Measurements from ENCODE around the gene SLC38A3. TPM values are rescaled to one million over a fixed set of nuclear protein-coding genes. Genes with fewer than 3 reads are reported as not detected.
A peak's percentile ranks its signal among the peaks of the same experiment; 100 is the strongest.

The SLC38A3 gene
- total and polyA plus RNA-seq, 9 of the 15 experiments (the other 6 are each of a cell fraction or from before 2014, with no cell fraction given), result 0.09 to 0.38 (median 0.16) TPM; not detected in 6

DNA sequence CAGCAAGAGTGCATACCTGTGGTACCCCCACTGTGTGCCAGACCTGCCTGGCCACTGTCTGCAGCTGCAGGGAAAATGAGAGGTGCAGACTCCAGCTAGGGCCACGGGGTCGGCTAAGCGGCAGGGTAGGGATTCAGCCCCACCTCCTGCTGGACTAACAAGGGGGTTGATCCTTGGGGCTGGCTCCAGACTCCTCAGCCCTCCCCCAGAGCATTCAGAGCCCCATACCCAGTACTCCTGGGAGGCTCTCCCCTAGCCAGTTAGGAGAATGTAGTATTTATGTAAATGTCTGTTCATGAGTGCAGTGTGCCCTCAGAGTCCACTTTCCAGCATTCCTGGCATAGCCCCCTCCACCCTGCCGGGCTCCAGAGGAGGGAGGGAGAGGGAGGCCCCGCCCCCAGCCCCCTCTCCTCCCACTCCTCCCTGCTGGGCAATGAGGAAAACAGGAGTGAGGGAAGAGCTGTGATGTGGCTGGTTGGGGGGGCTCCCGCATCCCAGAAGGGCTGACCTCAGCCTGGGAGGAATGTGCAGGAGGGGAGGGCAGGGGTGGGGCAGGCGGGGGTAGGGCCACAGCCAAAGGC, 59.4 kb downstream of the SLC38A3 start:
- peak in 2 of 4 experiments; percentile 43 to 47 for DNase-seq (ENCODE audit: extremely low read depth in 1 of 4, low spot score in 3 of 4)
- H3K36me3 ChIP-seq (ENCODE audit: control insufficient read depth, insufficient read depth, low read length), result no peaks in the 10 kb centered on the region
- 17% methylated on average over 4 of the region's 7 CpGs for WGBS (ENCODE audit: insufficient coverage, low coverage, missing lambda C conversion rate)
- intact Hi-C loops (cut with micrococcal nuclease) (no loop called here), in situ Hi-C loops (cut with MboI) (no loop called here)
- peaks cover 3% of the 10 kb centered on the region; the same call in 1 of the 3 replicates for H3K79me2 ChIP-seq (ENCODE audit: control insufficient read depth, insufficient read depth, low read length)
- peaks cover 6 to 51% of the 10 kb centered on the region in 2 experiments; a peak in 4 of 5 replicates for H3K4me1 ChIP-seq (replicated peaks in 1 of 2; ENCODE audit: control insufficient read depth in 2 of 2, insufficient read depth in 2 of 2, low read length in 2 of 2)
- no peaks in the 10 kb centered on the region for H3K9me3 ChIP-seq (replicated peaks; ENCODE audit: control insufficient read depth, insufficient read depth, low read depth, low read length)
- FAIRE-seq, result no peak
- ChIA-PET CTCF (ENCODE audit: low intra/inter-chr PET ratio) (no interaction called here), POLR2A (interaction anchor here (0.6 to 1.5 kb wide), 4 partner anchors 14 to 335 kb away, joined by 3 read pairs; no protein-coding TSS in a partner anchor)
- TF ChIP-seq, protein P1, sequence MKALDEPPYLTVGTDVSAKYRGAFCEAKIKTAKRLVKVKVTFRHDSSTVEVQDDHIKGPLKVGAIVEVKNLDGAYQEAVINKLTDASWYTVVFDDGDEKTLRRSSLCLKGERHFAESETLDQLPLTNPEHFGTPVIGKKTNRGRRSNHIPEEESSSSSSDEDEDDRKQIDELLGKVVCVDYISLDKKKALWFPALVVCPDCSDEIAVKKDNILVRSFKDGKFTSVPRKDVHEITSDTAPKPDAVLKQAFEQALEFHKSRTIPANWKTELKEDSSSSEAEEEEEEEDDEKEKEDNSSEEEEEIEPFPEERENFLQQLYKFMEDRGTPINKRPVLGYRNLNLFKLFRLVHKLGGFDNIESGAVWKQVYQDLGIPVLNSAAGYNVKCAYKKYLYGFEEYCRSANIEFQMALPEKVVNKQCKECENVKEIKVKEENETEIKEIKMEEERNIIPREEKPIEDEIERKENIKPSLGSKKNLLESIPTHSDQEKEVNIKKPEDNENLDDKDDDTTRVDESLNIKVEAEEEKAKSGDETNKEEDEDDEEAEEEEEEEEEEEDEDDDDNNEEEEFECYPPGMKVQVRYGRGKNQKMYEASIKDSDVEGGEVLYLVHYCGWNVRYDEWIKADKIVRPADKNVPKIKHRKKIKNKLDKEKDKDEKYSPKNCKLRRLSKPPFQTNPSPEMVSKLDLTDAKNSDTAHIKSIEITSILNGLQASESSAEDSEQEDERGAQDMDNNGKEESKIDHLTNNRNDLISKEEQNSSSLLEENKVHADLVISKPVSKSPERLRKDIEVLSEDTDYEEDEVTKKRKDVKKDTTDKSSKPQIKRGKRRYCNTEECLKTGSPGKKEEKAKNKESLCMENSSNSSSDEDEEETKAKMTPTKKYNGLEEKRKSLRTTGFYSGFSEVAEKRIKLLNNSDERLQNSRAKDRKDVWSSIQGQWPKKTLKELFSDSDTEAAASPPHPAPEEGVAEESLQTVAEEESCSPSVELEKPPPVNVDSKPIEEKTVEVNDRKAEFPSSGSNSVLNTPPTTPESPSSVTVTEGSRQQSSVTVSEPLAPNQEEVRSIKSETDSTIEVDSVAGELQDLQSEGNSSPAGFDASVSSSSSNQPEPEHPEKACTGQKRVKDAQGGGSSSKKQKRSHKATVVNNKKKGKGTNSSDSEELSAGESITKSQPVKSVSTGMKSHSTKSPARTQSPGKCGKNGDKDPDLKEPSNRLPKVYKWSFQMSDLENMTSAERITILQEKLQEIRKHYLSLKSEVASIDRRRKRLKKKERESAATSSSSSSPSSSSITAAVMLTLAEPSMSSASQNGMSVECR (CRISPR knock-in tag; IDR thresholded peaks at IDR 0.05), result no peak
- TF ChIP-seq, protein P2, sequence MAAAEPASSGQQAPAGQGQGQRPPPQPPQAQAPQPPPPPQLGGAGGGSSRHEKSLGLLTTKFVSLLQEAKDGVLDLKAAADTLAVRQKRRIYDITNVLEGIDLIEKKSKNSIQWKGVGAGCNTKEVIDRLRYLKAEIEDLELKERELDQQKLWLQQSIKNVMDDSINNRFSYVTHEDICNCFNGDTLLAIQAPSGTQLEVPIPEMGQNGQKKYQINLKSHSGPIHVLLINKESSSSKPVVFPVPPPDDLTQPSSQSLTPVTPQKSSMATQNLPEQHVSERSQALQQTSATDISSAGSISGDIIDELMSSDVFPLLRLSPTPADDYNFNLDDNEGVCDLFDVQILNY (CRISPR knock-in tag; IDR thresholded peaks at IDR 0.05), result no peak
- no peak for TF ChIP-seq MCM3 (IDR thresholded peaks at IDR 0.05)
- TF ChIP-seq STAG1 (CRISPR knock-in tag; IDR thresholded peaks at IDR 0.05; ENCODE audit: borderline replicate concordance), result no peak
- no peak for TF ChIP-seq MYBL2 (IDR thresholded peaks at IDR 0.05; ENCODE audit: low read depth)
- no peak for TF ChIP-seq MYBL2 (CRISPR knock-in tag; IDR thresholded peaks at IDR 0.05; ENCODE audit: borderline replicate concordance)
- TF ChIP-seq, protein P3, sequence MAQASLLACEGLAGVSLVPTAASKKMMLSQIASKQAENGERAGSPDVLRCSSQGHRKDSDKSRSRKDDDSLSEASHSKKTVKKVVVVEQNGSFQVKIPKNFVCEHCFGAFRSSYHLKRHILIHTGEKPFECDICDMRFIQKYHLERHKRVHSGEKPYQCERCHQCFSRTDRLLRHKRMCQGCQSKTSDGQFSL (CRISPR knock-in tag; IDR thresholded peaks at IDR 0.05), result no peak
- TF ChIP-seq, protein P3 (tag; IDR thresholded peaks at IDR 0.05), result 0 out of 4 replicates have a peak, but pooled peaks of 1 of the 2 experiments have one; percentile 28
- no peak for TF ChIP-seq DIDO1 (tag; IDR thresholded peaks at IDR 0.05; ENCODE audit: low read depth)
- TF ChIP-seq ZNF3 (CRISPR knock-in tag; IDR thresholded peaks at IDR 0.05), result no peak
- TF ChIP-seq, protein P4, sequence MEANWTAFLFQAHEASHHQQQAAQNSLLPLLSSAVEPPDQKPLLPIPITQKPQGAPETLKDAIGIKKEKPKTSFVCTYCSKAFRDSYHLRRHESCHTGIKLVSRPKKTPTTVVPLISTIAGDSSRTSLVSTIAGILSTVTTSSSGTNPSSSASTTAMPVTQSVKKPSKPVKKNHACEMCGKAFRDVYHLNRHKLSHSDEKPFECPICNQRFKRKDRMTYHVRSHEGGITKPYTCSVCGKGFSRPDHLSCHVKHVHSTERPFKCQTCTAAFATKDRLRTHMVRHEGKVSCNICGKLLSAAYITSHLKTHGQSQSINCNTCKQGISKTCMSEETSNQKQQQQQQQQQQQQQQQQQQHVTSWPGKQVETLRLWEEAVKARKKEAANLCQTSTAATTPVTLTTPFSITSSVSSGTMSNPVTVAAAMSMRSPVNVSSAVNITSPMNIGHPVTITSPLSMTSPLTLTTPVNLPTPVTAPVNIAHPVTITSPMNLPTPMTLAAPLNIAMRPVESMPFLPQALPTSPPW (CRISPR knock-in tag; IDR thresholded peaks at IDR 0.05), result peak; percentile 48
- no peak for TF ChIP-seq U2AF2 (optimal IDR thresholded peaks at IDR 0.05; ENCODE audit: low read depth, low read length)
- no peaks in the 10 kb centered on the region for H4K20me1 ChIP-seq (replicated peaks; ENCODE audit: control insufficient read depth, insufficient read depth, low read length)
- no peaks in the 10 kb centered on the region for H3K27me3 ChIP-seq (ENCODE audit: control insufficient read depth in 2 of 2, insufficient read depth in 2 of 2, low read length in 2 of 2)
- no peaks in the 10 kb centered on the region for H3K9me1 ChIP-seq (ENCODE audit: control insufficient read depth, insufficient read depth, low read length)
- 0 out of 3 replicates have a peak, but pooled peaks have one; percentile 11 for ATAC-seq
- no peak overlapping the region for H3K27ac ChIP-seq (ENCODE audit: extremely low read depth, low read depth, low read length)
- no peak overlapping the region for H3K4me3 ChIP-seq
- H3K4me2 ChIP-seq (ENCODE audit: insufficient read depth, low read length), result no peak overlapping the region
- BruUV-seq (replicated peaks), result no TSS peak
- no peak overlapping the region for H2AFZ ChIP-seq (ENCODE audit: low read depth, low read length)
- no peak overlapping the region; a peak in 1 of 4 replicates for H3K9ac ChIP-seq (ENCODE audit: insufficient read depth in 1 of 2, low read depth in 2 of 2, low read length in 2 of 2)

Measured in K562 (cell line).